Sigmoid colon (tissue), 7 donors: ENCODE results near the gene ATXN3. TPM values are rescaled to one million over a fixed set of nuclear protein-coding genes. Genes with fewer than 3 reads are reported as not detected.

Source experiments
- DNase-seq: peaks from one replicate; pipeline ENCODE4 v3.0.0-alpha.2; 2019
- H3K27ac ChIP-seq, 4 donors: fragments of 200-600 bp; sonication (generic); one replicate each; pipeline ENCODE4 v1.5.1; 2016 to 2019; ENCODE audit warnings: mild to moderate bottlenecking in 1 of 4
- H3K27me3 ChIP-seq, 3 donors: fragments of 200-600 bp; sonication (generic); one replicate each; pipeline ENCODE4 v1.5.1; 2019; ENCODE audit warnings: mild to moderate bottlenecking in 1 of 3
- H3K36me3 ChIP-seq, 4 donors: fragments of 200-600 bp; sonication (generic); one replicate each; pipeline ENCODE4 v1.5.1; 2016 to 2019
- H3K4me1 ChIP-seq, 4 donors: fragments of 200-600 bp; sonication (generic); one replicate each; pipeline ENCODE4 v1.5.1; 2017 to 2019
- H3K4me3 ChIP-seq, 4 donors: fragments of 200-600 bp; sonication (generic); one replicate each; pipeline ENCODE4 v1.5.1; 2017 to 2019; ENCODE audit warnings: mild to moderate bottlenecking in 2 of 4, moderate library complexity in 1 of 4
- H3K9me3 ChIP-seq, 4 donors: fragments of 200-600 bp in 3 of 4; sonication (generic) in 3 of 4; one replicate each; pipeline versions ENCODE4 v1.5.1 to v1.6.1; 2013 to 2019
- EP300 ChIP-seq, 4 donors: sonication (generic); formaldehyde crosslinking; IDR thresholded peaks; one replicate each; pipeline ENCODE4 v1.6.1; 2017; ENCODE audit warnings: antibody characterized with exemption in 4 of 4
- POLR2A ChIP-seq, 2 donors: fragments of 450-650 bp; IDR thresholded peaks; one replicate each; pipeline ENCODE4 v1.6.1; 2016; ENCODE audit warnings: antibody characterized with exemption in 2 of 2, mild to moderate bottlenecking in 2 of 2, moderate library complexity in 2 of 2
- POLR2AphosphoS5 ChIP-seq, 4 donors: sonication (generic); formaldehyde crosslinking; IDR thresholded peaks; one replicate each; pipeline ENCODE4 v1.6.1; 2017; ENCODE audit warnings: antibody characterized with exemption in 4 of 4
- WGBS, 2 donors: extraction: QIAGEN DNeasy Blood & Tissue Kit; methylation state at CpG; one replicate each; pipeline ENCODE4 v1.1.7; 2013; 5-methylcytosine and 5-hydroxymethylcytosine counted together
- intact Hi-C: fragments of 100-400 bp; cut with DNase I; formaldehyde crosslinking; loops from one replicate; pipeline ENCODE4 v1.15.1; 2023
- polyA plus RNA-seq, 3 donors: library from polyadenylated mRNA; stranded (reverse); fragments of 200-250 nt; gene quantifications; one replicate each; pipeline ENCODE4 v1.2.3, GENCODE V29; 2013
- total RNA-seq, 4 donors: library from RNA; depleted of rRNA; stranded (reverse); fragments of >200 nt; gene quantifications; one replicate each; pipeline ENCODE4 v1.1.0, GENCODE V29; 2016
- TF ChIP-seq, protein P1 (sequence below), 4 experiments: fragments of 450-650 bp in 3 of 4; fragments of 200-600 bp in 1 of 4; IDR thresholded peaks; one replicate each; pipeline ENCODE4 v1.5.1; 2016 to 2019; ENCODE audit warnings: antibody characterized with exemption in 4 of 4, mild to moderate bottlenecking in 3 of 4, moderate library complexity in 2 of 4
- donor health status: healthy with polysubstance abuse.
- donor health status: Bipolar disorder and iron deficiency.
- donor health status: healthy.

Gene ATXN3
- total and polyA plus RNA-seq, 7 donors: 9.0 to 48.5 (median 30.4) TPM

DNA sequence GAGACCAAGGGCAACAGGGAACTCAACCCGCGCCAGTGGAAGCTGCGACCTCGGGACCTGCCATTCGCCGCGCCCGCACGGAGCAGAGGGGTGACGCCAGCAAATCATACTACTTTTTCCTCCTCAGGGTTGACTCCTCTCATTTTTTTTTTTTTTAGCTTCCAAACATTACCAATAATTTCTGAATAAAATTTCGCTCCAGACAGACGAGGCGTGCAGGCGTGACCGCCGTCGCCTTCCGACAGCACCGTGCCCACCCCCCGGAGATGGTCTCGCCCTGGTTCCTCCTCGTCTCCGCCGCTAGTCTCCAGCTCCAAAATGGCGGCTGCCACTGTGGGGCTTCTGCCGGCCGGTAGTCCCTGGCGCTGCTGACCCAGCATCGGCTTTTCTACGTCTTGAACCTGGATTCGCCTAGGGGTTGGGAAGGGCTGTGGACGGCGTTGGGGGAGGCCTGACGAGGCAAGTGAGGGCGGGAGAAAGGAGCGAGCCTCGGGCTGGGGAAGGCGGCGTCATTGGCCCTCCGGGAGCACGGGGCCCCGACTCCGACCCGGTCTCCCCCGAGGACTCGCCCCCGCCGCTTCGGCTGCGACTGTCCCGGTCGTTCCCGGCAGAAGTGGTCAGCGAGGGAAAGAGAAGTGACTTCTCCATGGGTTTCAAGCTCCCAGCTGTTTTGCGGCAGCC, 15.4 kb upstream of the ATXN3 start, which contains the start of the genes CPSF2 and NDUFB1:
CPSF2 (plus strand) TSS at position 300 of the 681 bp plus-strand sequence. CDS start 9,016 bp downstream, outside the sequence.
NDUFB1 (minus strand) TSS at position 37 of the 681 bp plus-strand sequence. CDS start 4,069 bp downstream, outside the sequence.
- TF ChIP-seq EP300 (IDR thresholded peaks at IDR 0.05) (no peak), POLR2A (IDR thresholded peaks at IDR 0.05) (peak; percentile 16 to 55), POLR2AphosphoS5 (IDR thresholded peaks at IDR 0.05) (peak; percentile 73 to 81 (median 78))
- TF ChIP-seq, protein P1, sequence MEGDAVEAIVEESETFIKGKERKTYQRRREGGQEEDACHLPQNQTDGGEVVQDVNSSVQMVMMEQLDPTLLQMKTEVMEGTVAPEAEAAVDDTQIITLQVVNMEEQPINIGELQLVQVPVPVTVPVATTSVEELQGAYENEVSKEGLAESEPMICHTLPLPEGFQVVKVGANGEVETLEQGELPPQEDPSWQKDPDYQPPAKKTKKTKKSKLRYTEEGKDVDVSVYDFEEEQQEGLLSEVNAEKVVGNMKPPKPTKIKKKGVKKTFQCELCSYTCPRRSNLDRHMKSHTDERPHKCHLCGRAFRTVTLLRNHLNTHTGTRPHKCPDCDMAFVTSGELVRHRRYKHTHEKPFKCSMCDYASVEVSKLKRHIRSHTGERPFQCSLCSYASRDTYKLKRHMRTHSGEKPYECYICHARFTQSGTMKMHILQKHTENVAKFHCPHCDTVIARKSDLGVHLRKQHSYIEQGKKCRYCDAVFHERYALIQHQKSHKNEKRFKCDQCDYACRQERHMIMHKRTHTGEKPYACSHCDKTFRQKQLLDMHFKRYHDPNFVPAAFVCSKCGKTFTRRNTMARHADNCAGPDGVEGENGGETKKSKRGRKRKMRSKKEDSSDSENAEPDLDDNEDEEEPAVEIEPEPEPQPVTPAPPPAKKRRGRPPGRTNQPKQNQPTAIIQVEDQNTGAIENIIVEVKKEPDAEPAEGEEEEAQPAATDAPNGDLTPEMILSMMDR (IDR thresholded peaks at IDR 0.05): peak in 2 of 4 experiments; percentile 22 to 30
- Histone ChIP-seq H3K4me3 (peak within 1 kb of the TSS; percentile 73 to 94 (median 86)), H3K27me3 (no peaks in the 10 kb centered on the region), H3K9me3 (no peaks in the 10 kb centered on the region), H3K36me3 (peaks cover 0 to 37% (median 0%) of the 10 kb centered on the region in 4 donors), H3K4me1 (peaks cover 0 to 59% (median 34%) of the 10 kb centered on the region in 4 donors), H3K27ac (peak within 1 kb of the TSS; percentile 91 to 95 (median 93))
- WGBS, 2 donors: 0 to 1% methylated on average over 55 of the region's 55 CpGs
- intact Hi-C loops: loop anchor here (2.0 to 5.0 kb wide), 4 partner anchors 15 to 670 kb away; partner anchors contain the start of genes ATXN3, GOLGA5 and TRIP11
- DNase-seq: peak; percentile 88

DNA sequence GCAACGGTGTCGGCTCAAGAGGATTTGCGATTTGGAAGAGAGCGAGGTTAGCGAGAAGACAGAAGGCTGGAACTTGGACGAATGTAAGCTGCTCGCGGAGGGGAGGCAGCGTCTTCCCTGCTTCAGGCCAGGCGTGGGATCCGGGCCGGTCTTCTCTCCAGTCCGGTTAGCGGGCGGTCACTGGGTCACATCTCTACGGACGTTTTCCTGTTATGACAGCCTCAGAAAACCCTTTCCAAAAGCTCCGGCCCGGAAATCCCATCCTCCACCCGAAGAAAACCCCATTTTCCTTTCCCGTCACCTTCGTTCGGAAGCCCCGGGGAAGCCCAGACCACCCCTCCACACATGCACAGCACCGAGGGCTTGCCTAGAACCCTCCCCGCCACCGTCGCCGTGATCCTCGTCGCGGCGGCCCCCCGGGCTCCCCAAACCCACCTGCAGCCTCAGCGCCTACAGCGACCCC, 14.9 kb upstream of the ATXN3 start:
- TF ChIP-seq, protein P1 (IDR thresholded peaks at IDR 0.05): no peak
- no peak for TF ChIP-seq POLR2AphosphoS5 (IDR thresholded peaks at IDR 0.05)
- no peak for TF ChIP-seq POLR2A (IDR thresholded peaks at IDR 0.05)
- no peak for TF ChIP-seq EP300 (IDR thresholded peaks at IDR 0.05)
- peaks cover 0 to 36% (median 0%) of the 10 kb centered on the region in 4 donors for H3K36me3 ChIP-seq
- DNase-seq: peak; percentile 73
- H3K4me1 ChIP-seq: peaks cover 0 to 59% (median 34%) of the 10 kb centered on the region in 4 donors
- H3K27me3 ChIP-seq: no peaks in the 10 kb centered on the region
- 0% methylated on average over 36 of the region's 36 CpGs for WGBS, 2 donors
- intact Hi-C loops: loop anchor here (2.0 to 5.0 kb wide), 4 partner anchors 14 to 671 kb away; partner anchors contain the start of genes ATXN3, GOLGA5 and TRIP11
- H3K9me3 ChIP-seq: no peaks in the 10 kb centered on the region
- H3K27ac ChIP-seq: peak overlapping the region; percentile 91 to 95 (median 93)
- peak overlapping the region; percentile 73 to 94 (median 86) for H3K4me3 ChIP-seq

DNA sequence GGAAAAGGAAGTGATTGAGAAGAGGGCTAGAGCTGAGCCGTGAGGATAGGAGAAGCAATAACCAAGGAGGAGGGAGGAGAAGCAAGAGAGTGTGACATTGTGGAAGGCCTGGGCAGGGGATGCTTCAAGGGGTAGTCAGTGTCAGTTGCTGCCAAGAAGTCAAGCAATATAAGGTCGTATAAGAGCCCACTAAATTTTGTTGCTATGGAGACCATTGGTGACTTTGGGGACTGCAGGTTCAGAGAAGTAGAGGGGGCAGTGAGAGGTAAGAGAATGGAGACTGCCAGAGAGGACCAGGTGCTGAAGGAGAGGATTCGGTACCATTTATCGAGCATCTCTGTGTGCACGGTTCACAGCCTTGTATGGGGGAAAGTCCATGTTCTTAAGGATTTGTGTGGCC, 3.1 kb upstream of the ATXN3 start:
- Histone ChIP-seq H3K27ac (no peak overlapping the region), H3K27me3 (no peaks in the 10 kb centered on the region), H3K9me3 (no peaks in the 10 kb centered on the region), H3K36me3 (peaks cover 0 to 1% (median 0%) of the 10 kb centered on the region in 4 donors), H3K4me3 (no peak overlapping the region), H3K4me1 (peaks cover 0 to 13% (median 9%) of the 10 kb centered on the region in 4 donors)
- no peak for DNase-seq
- 83 to 85% methylated on average over 5 of the region's 5 CpGs for WGBS, 2 donors
- no peak for TF ChIP-seq POLR2A (IDR thresholded peaks at IDR 0.05)
- TF ChIP-seq, protein P1 (IDR thresholded peaks at IDR 0.05): no peak
- TF ChIP-seq EP300 (IDR thresholded peaks at IDR 0.05): no peak
- no peak for TF ChIP-seq POLR2AphosphoS5 (IDR thresholded peaks at IDR 0.05)
- intact Hi-C loops: loop anchor here (5.0 to 10.0 kb wide), 2 partner anchors 493 to 605 kb away; no protein-coding TSS in a partner anchor

DNA sequence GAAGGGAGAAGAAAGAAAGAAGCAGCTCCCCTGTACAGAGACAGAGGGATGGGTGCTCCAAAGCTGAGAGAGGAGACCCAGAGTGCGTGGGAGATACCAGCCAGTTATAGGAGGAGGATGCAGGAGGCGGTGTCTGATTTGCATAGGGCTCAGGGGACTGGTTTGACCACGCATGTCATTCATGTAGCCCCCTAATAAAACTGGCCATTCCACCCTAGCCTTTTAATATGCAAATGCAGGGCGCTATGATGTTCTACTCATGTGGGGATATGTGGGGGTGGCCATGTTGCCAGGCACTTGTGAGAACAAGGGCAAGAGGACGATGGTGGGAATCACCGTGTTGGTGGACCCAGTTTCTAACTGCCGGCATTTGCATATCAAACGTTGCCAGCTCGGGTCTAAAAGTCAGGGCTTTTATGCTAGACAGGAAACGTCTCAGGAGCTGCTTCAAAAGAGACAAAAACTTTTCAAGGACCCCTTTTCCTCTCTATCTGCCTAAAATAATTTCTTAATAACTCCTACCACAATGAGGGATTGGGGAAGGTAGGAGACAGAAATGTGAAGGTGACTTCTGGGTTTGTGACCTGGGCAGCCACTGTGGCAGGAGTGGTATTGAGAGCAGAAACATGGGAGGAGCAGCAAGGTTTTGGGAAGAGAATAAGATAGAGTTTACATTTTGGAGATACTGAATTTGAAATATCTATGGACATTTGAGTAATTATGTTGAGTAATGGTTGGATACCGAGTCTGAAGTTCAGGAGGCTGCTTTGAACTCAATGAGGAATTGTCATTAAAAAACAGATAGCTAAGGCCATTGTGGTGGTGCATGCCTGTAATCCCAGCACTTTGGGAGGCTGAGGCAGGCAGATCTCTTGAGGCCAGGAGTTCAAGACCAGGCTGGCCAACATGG, 2.2 kb upstream of the ATXN3 start:
- Histone ChIP-seq H3K36me3 (no peaks in the 10 kb centered on the region), H3K27ac (no peak overlapping the region), H3K4me3 (no peak overlapping the region), H3K4me1 (peaks cover 0 to 22% (median 17%) of the 10 kb centered on the region in 4 donors), H3K9me3 (no peaks in the 10 kb centered on the region), H3K27me3 (no peaks in the 10 kb centered on the region)
- no peak for DNase-seq
- TF ChIP-seq, protein P1 (IDR thresholded peaks at IDR 0.05): no peak
- TF ChIP-seq EP300 (IDR thresholded peaks at IDR 0.05) (no peak), POLR2A (IDR thresholded peaks at IDR 0.05) (no peak), POLR2AphosphoS5 (IDR thresholded peaks at IDR 0.05) (no peak)
- WGBS, 2 donors: 30 to 41% methylated on average over 11 of the region's 11 CpGs
- intact Hi-C loops: loop anchor here (5.0 to 10.0 kb wide), 2 partner anchors 494 to 604 kb away; no protein-coding TSS in a partner anchor
